Activated CD4-positive, alpha-beta T cell treated with anti-CD3 and anti-CD28 coated beads, Interleukin-2, amount 50 U/mL, for 48 hours (primary cell): ENCODE data around the gene SAP25.
"Not testable (repeated sequence)": the region's sequence is repeated elsewhere in the genome, so short reads cannot be mapped to it uniquely, and the experiment has no call there.

ENCODE experiments used
- DNase-seq, 2 experiments: peaks; one replicate each; pipeline ENCODE4 v3.0.0-alpha.2; 2020

Gene SAP25

DNA sequence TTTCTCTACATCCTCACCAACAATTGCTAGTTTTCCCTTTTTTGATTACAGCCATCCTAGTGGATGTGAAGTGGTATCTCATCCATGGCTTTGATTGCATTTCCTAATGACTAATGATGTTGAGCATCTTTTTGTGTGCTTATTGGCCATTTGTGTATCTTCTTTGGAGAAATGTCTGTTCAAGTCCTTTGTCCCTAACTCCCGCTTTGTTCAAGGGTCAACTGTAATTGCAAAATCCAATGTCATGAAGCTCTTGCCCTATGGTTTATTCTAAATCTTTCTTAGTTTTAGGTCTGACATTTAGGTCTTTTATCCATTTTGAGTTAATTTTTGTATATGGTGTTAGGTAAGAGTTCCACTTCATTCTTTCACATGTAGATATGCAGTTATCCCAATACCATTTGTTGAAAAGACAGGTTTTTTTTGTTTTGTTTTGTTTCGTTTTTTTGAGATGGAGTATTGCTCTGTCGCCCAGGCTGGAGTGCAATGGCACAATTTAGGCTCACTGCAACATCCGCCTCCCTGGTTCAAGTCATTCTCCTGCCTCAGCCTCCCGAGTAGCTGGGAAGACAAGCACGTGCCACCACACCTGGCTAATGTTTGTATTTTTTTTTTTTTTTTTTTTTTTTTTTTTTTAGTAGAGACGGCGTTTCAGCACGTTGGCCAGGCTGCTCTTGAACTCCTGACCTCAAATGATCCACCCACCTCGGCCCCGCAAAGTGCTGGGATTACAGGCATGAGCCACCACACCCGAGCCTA lies 45.4 kb downstream of the SAP25 start:
- DNase-seq = not testable (repeated sequence)

DNA sequence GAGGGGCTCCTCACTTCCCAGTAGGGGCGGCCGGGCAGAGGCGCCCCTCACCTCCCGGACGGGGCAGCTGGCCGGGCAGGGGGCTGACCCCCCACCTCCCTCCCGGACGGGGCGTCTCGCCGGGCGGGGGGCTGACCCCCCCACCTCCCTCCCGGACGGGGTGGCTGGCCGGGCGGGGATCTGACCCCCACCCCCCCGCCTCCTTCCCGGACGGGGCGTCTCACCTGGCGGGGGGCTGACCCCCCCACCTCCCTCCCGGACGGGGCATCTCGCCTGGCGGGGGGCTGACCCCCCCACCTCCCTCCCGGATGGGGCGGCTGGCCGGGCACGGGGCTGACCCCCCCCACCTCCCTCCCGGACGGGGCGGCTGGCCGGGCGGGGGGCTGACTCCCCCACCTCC lies 50.5 kb downstream of the SAP25 start:
- not testable (repeated sequence) for DNase-seq
